Natural killer cell (primary cell): ENCODE results near the gene MAP1S. TPM values are rescaled to one million over a fixed set of nuclear protein-coding genes. Genes with fewer than 3 reads are reported as not detected.

Source experiments
- ATAC-seq, 3 donors: fragments of 150-1000 bp in 2 of 3; fragments of 200-7000 bp in 1 of 3; cut with Tn5 transposase; 1 replicate in 1 of 3; 2 replicates in 2 of 3; pipeline ENCODE4 v1.10.0; 2021; ENCODE audit warnings: mild to moderate bottlenecking in 2 of 3, moderate library complexity in 2 of 3
- DNase-seq, 2 donors: peaks; one replicate each; pipeline versions ENCODE4 v3.0.0 to v3.0.0-alpha.2; 2013 to 2021; ENCODE audit warnings: mixed read lengths in 1 of 2
- H3K27ac ChIP-seq: one replicate; pipeline ENCODE4 v1.5.1; 2013; ENCODE audit warnings: mild to moderate bottlenecking, low read length
- H3K27me3 ChIP-seq: one replicate; pipeline ENCODE4 v1.6.1; 2013; ENCODE audit warnings: low read length; ENCODE audit not compliant: control insufficient read depth, insufficient read depth
- H3K36me3 ChIP-seq: one replicate; pipeline ENCODE4 v1.6.1; 2013; ENCODE audit warnings: low read length; ENCODE audit not compliant: control insufficient read depth, insufficient read depth
- H3K4me1 ChIP-seq: one replicate; pipeline ENCODE4 v1.6.1; 2013; ENCODE audit warnings: low read length; ENCODE audit not compliant: control insufficient read depth, insufficient read depth
- H3K4me3 ChIP-seq: one replicate; pipeline ENCODE4 v1.5.1; 2013; ENCODE audit warnings: low read length
- H3K9me3 ChIP-seq: one replicate; pipeline ENCODE4 v1.6.1; 2013; ENCODE audit warnings: low read length; ENCODE audit not compliant: control insufficient read depth, insufficient read depth
- H3K27ac Mint-ChIP-seq, 2 donors: one replicate each; pipeline ENCODE4 v1.8.0; 2022; ENCODE audit warnings: mild to moderate bottlenecking in 2 of 2, mixed read lengths in 2 of 2, moderate library complexity in 1 of 2
- H3K27me3 Mint-ChIP-seq, 2 donors: one replicate each; pipeline ENCODE4 v1.8.0; 2022; ENCODE audit warnings: low read depth in 2 of 2, mixed read lengths in 2 of 2
- H3K36me3 Mint-ChIP-seq: one replicate; pipeline ENCODE4 v1.8.0; 2022; ENCODE audit warnings: mixed read lengths
- H3K4me1 Mint-ChIP-seq, 2 donors: one replicate each; pipeline ENCODE4 v1.8.0; 2022; ENCODE audit warnings: mixed read lengths in 2 of 2
- H3K4me3 Mint-ChIP-seq: one replicate; pipeline ENCODE4 v1.8.0; 2022; ENCODE audit warnings: mild to moderate bottlenecking, moderate library complexity, mixed read lengths
- H3K9me3 Mint-ChIP-seq, 2 donors: one replicate each; pipeline ENCODE4 v1.8.0; 2022; ENCODE audit warnings: mixed read lengths in 2 of 2
- CTCF ChIP-seq: fragments of 200-600 bp; IDR thresholded peaks from one replicate; pipeline ENCODE4 v1.8.0; 2022; ENCODE audit warnings: antibody characterized with exemption
- WGBS: methylation state at CpG from one replicate; pipeline ENCODE4 v1.1.7; 2013; ENCODE audit warnings: missing lambda C conversion rate; ENCODE audit not compliant: insufficient coverage; 5-methylcytosine and 5-hydroxymethylcytosine counted together
- intact Hi-C: fragments of 100-400 bp; cut with micrococcal nuclease; formaldehyde crosslinking; loops from one replicate; pipeline ENCODE4 v1.14.2; 2022
- total RNA-seq, 4 donors: library from RNA; stranded (reverse); fragments of 120-200 nt in 1 of 4; gene quantifications; one replicate each; pipeline versions ENCODE4 v1.2.3 to v1.2.4, GENCODE V29; 2013 to 2022

MAP1S gene
- total RNA-seq, 3 donors from 2014 or later (not counting 1 experiment from before 2014, with no cell fraction given), result 41.0 to 59.4 (median 45.8) TPM

GRCh38 chr19:17676295-17676694 lies 43.0 kb upstream of the MAP1S start:
- ATAC-seq, result no peak
- Mint-ChIP-seq H3K27me3 (peaks cover 9 to 28% of the 10 kb centered on the region in 2 donors), H3K27ac (no peak overlapping the region)

GRCh38 chr19:17677002-17677401 lies 42.3 kb upstream of the MAP1S start:
- H3K27ac ChIP-seq, result no peak overlapping the region
- TF ChIP-seq CTCF, result no peak
- H3K36me3 ChIP-seq, result no peaks in the 10 kb centered on the region
- H3K36me3 Mint-ChIP-seq, result no peaks in the 10 kb centered on the region
- no peak overlapping the region for H3K4me3 ChIP-seq
- no peaks in the 10 kb centered on the region for H3K9me3 Mint-ChIP-seq
- H3K4me3 Mint-ChIP-seq, result no peak overlapping the region
- peaks cover 9 to 29% of the 10 kb centered on the region in 2 donors for H3K27me3 Mint-ChIP-seq
- H3K4me1 Mint-ChIP-seq, result peaks cover 22 to 28% of the 10 kb centered on the region in 2 donors
- H3K27me3 ChIP-seq, result peaks cover 5% of the 10 kb centered on the region
- H3K9me3 ChIP-seq, result no peaks in the 10 kb centered on the region
- DNase-seq (peak in 1 of 2 donors; percentile 18), ATAC-seq (no peak)
- no peak overlapping the region for H3K27ac Mint-ChIP-seq
- peaks cover 14% of the 10 kb centered on the region for H3K4me1 ChIP-seq
- WGBS, result 63% methylated on average over 2 of the region's 2 CpGs
- intact Hi-C loops, result no loop called here

More at GRCh38 chr19:17676295-17676694, 43.0 kb upstream of the MAP1S start:
- peaks cover 5% of the 10 kb centered on the region for H3K27me3 ChIP-seq
- no peaks in the 10 kb centered on the region for H3K9me3 Mint-ChIP-seq
- no peaks in the 10 kb centered on the region for H3K36me3 ChIP-seq
- no peak for TF ChIP-seq CTCF
- no peak for DNase-seq
- peaks cover 14% of the 10 kb centered on the region for H3K4me1 ChIP-seq
- H3K4me3 ChIP-seq, result no peak overlapping the region
- WGBS, result 65% methylated on average over 2 of the region's 2 CpGs
- H3K4me1 Mint-ChIP-seq, result peaks cover 19 to 26% of the 10 kb centered on the region in 2 donors
- no peak overlapping the region for H3K4me3 Mint-ChIP-seq
- intact Hi-C loops, result no loop called here
- H3K9me3 ChIP-seq, result no peaks in the 10 kb centered on the region
- no peak overlapping the region for H3K27ac ChIP-seq
- no peaks in the 10 kb centered on the region for H3K36me3 Mint-ChIP-seq

GRCh38 chr19:17678836-17679235 lies 40.4 kb upstream of the MAP1S start:
- H3K9me3 Mint-ChIP-seq, result no peaks in the 10 kb centered on the region

More at GRCh38 chr19:17678836-17679235, 40.4 kb upstream of the MAP1S start:
- Mint-ChIP-seq H3K27ac (peak overlapping the region in 1 of 2 donors; percentile 89), H3K4me1 (peaks cover 22 to 28% of the 10 kb centered on the region in 2 donors), H3K27me3 (peaks cover 11 to 37% of the 10 kb centered on the region in 2 donors), H3K4me3 (peak overlapping the region; percentile 68), H3K36me3 (no peaks in the 10 kb centered on the region)
- intact Hi-C loops, result no loop called here
- no peak overlapping the region for H3K4me3 ChIP-seq
- H3K27ac ChIP-seq, result no peak overlapping the region
- peaks cover 8% of the 10 kb centered on the region for H3K27me3 ChIP-seq
- DNase-seq, result no peak
- ATAC-seq, result no peak
- peaks cover 14% of the 10 kb centered on the region for H3K4me1 ChIP-seq
- no peaks in the 10 kb centered on the region for H3K9me3 ChIP-seq
- 84% methylated on average over 4 of the region's 4 CpGs for WGBS
- H3K36me3 ChIP-seq, result no peaks in the 10 kb centered on the region
- no peak for TF ChIP-seq CTCF
